HepG2 (cell line): Measurements from ENCODE around the gene C2orf81. TPM values are rescaled to one million over a fixed set of nuclear protein-coding genes. Genes with fewer than 3 reads are reported as not detected.
A peak's percentile ranks its signal among the peaks of the same experiment; 100 is the strongest.

Source experiments
- CTCF ChIP-seq: sonication (generic); formaldehyde crosslinking; IDR thresholded peaks from 2 replicates; pipeline ENCODE4 v1.5.0; 2020; ENCODE audit warnings: mild to moderate bottlenecking, missing genetic modification reagents, moderate library complexity
- EP300 ChIP-seq, 3 experiments: sonication (generic) in 1 of 3; formaldehyde crosslinking in 1 of 3; IDR thresholded peaks; 2 replicates each; pipeline versions ENCODE4 v1.5.1 to v1.6.1; 2011 to 2020; ENCODE audit warnings: low read depth in 2 of 3, low read length in 2 of 3, borderline replicate concordance in 1 of 3, improper control_type of control experiment in 1 of 3, mild to moderate bottlenecking in 1 of 3, missing genetic modification reagents in 1 of 3, moderate library complexity in 1 of 3
- HDAC2 ChIP-seq: sonication (generic); formaldehyde crosslinking; IDR thresholded peaks from 2 replicates; pipeline ENCODE4 v1.4.0; 2020; ENCODE audit warnings: missing genetic modification reagents
- HDAC6 ChIP-seq: fragments of 200-600 bp; sonication (generic); IDR thresholded peaks from 2 replicates; pipeline ENCODE4 v1.7.0; 2017; ENCODE audit warnings: mild to moderate bottlenecking, antibody characterized with exemption, low read length, low read depth
- HHEX ChIP-seq: IDR thresholded peaks from 2 replicates; pipeline ENCODE4 v1.6.1; 2016; ENCODE audit warnings: control low read depth
- HNF4G ChIP-seq, 2 experiments: sonication (generic) in 1 of 2; formaldehyde crosslinking in 1 of 2; IDR thresholded peaks; 2 replicates each; pipeline versions ENCODE4 v1.4.0 to v1.6.1; 2011 to 2020; ENCODE audit warnings: borderline replicate concordance in 2 of 2, low read depth in 2 of 2, mild to moderate bottlenecking in 2 of 2, low read length in 1 of 2, missing genetic modification reagents in 1 of 2, moderate library complexity in 1 of 2
- MEIS1 ChIP-seq: sonication (generic); formaldehyde crosslinking; IDR thresholded peaks from 2 replicates; pipeline ENCODE4 v1.9.0; 2021; ENCODE audit warnings: mild to moderate bottlenecking, missing genetic modification reagents, moderate library complexity, borderline replicate concordance
- MXD4 ChIP-seq: IDR thresholded peaks from 2 replicates; pipeline ENCODE4 v1.6.1; 2016; ENCODE audit warnings: mild to moderate bottlenecking, missing biosample characterization, missing genetic modification reagents
- NBN ChIP-seq: fragments of 450-650 bp; conservative IDR thresholded peaks from 2 replicates; pipeline ENCODE4 v1.6.1; 2017
- RCOR2 ChIP-seq: IDR thresholded peaks from 2 replicates; pipeline ENCODE4 v1.6.1; 2016; ENCODE audit warnings: missing biosample characterization, missing genetic modification reagents
- RFX5 ChIP-seq: IDR thresholded peaks from 2 replicates; pipeline ENCODE4 v1.6.1; 2011; ENCODE audit warnings: low read depth, low read length, improper control_type of control experiment
- TEAD2 ChIP-seq: sonication (generic); formaldehyde crosslinking; IDR thresholded peaks from 2 replicates; pipeline ENCODE4 v1.9.0; 2021; ENCODE audit warnings: missing genetic modification reagents
- TOE1 ChIP-seq: sonication (generic); formaldehyde crosslinking; IDR thresholded peaks from 2 replicates; pipeline ENCODE4 v1.4.0; 2020; ENCODE audit warnings: mild to moderate bottlenecking, missing genetic modification reagents
- XBP1 ChIP-seq: sonication (generic); formaldehyde crosslinking; IDR thresholded peaks from 2 replicates; pipeline ENCODE4 v1.5.0; 2020; ENCODE audit warnings: missing genetic modification reagents
- ZBTB3 ChIP-seq: sonication (generic); formaldehyde crosslinking; IDR thresholded peaks from 2 replicates; pipeline ENCODE4 v1.4.0; 2020; ENCODE audit warnings: low read depth, mild to moderate bottlenecking, moderate library complexity, missing genetic modification reagents, borderline replicate concordance
- ZNF235 ChIP-seq: sonication (generic); formaldehyde crosslinking; IDR thresholded peaks from 2 replicates; pipeline ENCODE4 v1.8.1; 2023; ENCODE audit warnings: mild to moderate bottlenecking, missing genetic modification reagents, borderline replicate concordance
- ZNF333 ChIP-seq: sonication (generic); formaldehyde crosslinking; IDR thresholded peaks from 2 replicates; pipeline ENCODE4 v1.4.0; 2020; ENCODE audit warnings: mild to moderate bottlenecking, missing genetic modification reagents, borderline replicate concordance
- ZNF550 ChIP-seq: sonication (generic); formaldehyde crosslinking; IDR thresholded peaks from 2 replicates; pipeline ENCODE4 v1.4.0; 2020; ENCODE audit warnings: mild to moderate bottlenecking, missing genetic modification reagents, borderline replicate concordance
- ZNF674 ChIP-seq: sonication (generic); formaldehyde crosslinking; IDR thresholded peaks from 2 replicates; pipeline ENCODE4 v1.5.0; 2020; ENCODE audit warnings: low read depth, mild to moderate bottlenecking, missing genetic modification reagents
- polyA plus RNA-seq, 8 experiments: library from polyadenylated mRNA; depleted of rRNA in 3 of 8; stranded (reverse) in 7 of 8; unstranded in 1 of 8; fragments of >200 nt; fragmentation: Illumina TruSeq in 4 of 8; extraction: Trizol in 4 of 8; gene quantifications; 2 replicates each; pipeline versions ENCODE4 v1.2.1 to v1.2.3, GENCODE V29; 2011 to 2016; ENCODE audit warnings: low read depth in 4 of 8, missing spikeins in 1 of 8, mixed read lengths in 1 of 8; ENCODE audit not compliant: insufficient read depth in 1 of 8
- total RNA-seq, 5 experiments: library from RNA; depleted of rRNA; stranded (reverse); fragments of >200 nt; fragmentation: Illumina TruSeq; extraction: Trizol; gene quantifications; 2 replicates each; pipeline ENCODE4 v1.2.3, GENCODE V29; 2016; ENCODE audit warnings: low read depth in 1 of 5
- TF ChIP-seq, protein P1 (sequence below): sonication (generic); formaldehyde crosslinking; IDR thresholded peaks from 2 replicates; pipeline ENCODE4 v1.9.0; 2021; ENCODE audit warnings: missing genetic modification reagents, borderline replicate concordance
- TF ChIP-seq, protein P2 (sequence below): sonication (generic); formaldehyde crosslinking; IDR thresholded peaks from 2 replicates; pipeline ENCODE4 v1.9.0; 2022; ENCODE audit warnings: missing genetic modification reagents, mild to moderate bottlenecking, borderline replicate concordance
- TF ChIP-seq, protein P3 (sequence below): sonication (generic); formaldehyde crosslinking; IDR thresholded peaks from 2 replicates; pipeline ENCODE4 v1.4.0; 2020; ENCODE audit warnings: mild to moderate bottlenecking, missing genetic modification reagents

C2orf81 gene
- total and polyA plus RNA-seq, 2 of the 13 experiments (the other 11 are each of a cell fraction or from before 2014, with no cell fraction given) = 0.15 to 0.17 TPM

DNA sequence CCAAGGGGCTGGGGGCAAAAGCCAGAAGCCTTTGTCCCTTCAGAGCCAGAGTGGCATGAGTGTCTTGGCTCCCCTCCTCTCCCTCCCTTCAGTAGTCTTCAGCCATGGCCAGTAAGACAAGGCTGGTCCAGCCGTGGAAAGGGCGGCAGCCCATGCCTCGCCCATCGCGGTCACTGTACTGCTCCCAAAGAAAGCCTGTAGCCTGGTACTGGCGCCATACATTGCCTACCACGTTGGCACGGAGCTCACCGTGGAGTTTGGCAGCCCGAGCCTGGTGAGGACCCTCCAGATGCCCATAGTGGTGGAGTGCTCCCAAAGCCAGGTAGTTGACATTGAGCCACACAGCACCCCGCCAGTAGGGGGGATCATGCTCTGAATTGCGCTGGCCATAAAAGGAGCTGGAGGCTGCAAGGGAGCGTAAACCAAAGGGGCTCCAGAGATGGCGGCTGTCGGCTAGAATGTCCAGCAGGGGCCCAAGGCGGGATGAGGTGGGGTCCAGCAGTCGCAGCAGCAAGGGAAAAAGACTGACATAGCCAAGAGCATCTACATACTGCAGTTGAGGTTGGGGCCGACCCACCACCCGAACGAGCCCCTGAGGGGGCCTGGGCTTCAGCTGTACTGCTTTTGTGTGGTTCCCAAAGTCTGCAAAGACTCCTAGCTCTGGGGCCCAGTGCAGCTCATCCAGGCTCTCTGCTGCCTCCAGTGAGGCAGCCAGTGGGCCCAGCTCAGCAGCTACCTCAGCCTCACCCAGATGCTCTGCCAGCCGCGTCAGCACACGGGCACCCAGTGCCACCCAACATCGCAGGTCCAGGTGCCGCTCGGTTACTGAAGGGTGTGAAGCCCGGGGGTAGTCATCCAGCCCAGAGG, 40.0 kb upstream of the C2orf81 start (continued):
- peak; percentile 64 for TF ChIP-seq CTCF (CRISPR knock-in tag)
- TF ChIP-seq MXD4 (CRISPR knock-in tag) = no peak
- no peak for TF ChIP-seq HHEX (CRISPR knock-in tag)
- TF ChIP-seq ZNF235 (CRISPR knock-in tag) = 0 out of 2 replicates have a peak, but pooled peaks have one; percentile 40
- TF ChIP-seq, protein P1, sequence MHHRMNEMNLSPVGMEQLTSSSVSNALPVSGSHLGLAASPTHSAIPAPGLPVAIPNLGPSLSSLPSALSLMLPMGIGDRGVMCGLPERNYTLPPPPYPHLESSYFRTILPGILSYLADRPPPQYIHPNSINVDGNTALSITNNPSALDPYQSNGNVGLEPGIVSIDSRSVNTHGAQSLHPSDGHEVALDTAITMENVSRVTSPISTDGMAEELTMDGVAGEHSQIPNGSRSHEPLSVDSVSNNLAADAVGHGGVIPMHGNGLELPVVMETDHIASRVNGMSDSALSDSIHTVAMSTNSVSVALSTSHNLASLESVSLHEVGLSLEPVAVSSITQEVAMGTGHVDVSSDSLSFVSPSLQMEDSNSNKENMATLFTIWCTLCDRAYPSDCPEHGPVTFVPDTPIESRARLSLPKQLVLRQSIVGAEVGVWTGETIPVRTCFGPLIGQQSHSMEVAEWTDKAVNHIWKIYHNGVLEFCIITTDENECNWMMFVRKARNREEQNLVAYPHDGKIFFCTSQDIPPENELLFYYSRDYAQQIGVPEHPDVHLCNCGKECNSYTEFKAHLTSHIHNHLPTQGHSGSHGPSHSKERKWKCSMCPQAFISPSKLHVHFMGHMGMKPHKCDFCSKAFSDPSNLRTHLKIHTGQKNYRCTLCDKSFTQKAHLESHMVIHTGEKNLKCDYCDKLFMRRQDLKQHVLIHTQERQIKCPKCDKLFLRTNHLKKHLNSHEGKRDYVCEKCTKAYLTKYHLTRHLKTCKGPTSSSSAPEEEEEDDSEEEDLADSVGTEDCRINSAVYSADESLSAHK = no peak
- no peak for TF ChIP-seq EP300 (IDR thresholded peaks at IDR 0.05; ENCODE audit: low read depth in 2 of 2, low read length in 2 of 2)
- TF ChIP-seq EP300 (CRISPR knock-in tag; IDR thresholded peaks at IDR 0.05; ENCODE audit: borderline replicate concordance) = no peak
- TF ChIP-seq ZNF550 (CRISPR knock-in tag) = no peak
- TF ChIP-seq RFX5 = no peak
- TF ChIP-seq HNF4G (IDR thresholded peaks at IDR 0.05; ENCODE audit: borderline replicate concordance, low read depth, low read length) = no peak
- no peak for TF ChIP-seq HNF4G (CRISPR knock-in tag; IDR thresholded peaks at IDR 0.05; ENCODE audit: borderline replicate concordance, low read depth)
- TF ChIP-seq ZNF674 (CRISPR knock-in tag) = no peak
- TF ChIP-seq ZBTB3 = no peak
- no peak for TF ChIP-seq NBN
- no peak for TF ChIP-seq HDAC2
- no peak for TF ChIP-seq ZNF333 (CRISPR knock-in tag)
- no peak for TF ChIP-seq MEIS1 (CRISPR knock-in tag)
- TF ChIP-seq, protein P2, sequence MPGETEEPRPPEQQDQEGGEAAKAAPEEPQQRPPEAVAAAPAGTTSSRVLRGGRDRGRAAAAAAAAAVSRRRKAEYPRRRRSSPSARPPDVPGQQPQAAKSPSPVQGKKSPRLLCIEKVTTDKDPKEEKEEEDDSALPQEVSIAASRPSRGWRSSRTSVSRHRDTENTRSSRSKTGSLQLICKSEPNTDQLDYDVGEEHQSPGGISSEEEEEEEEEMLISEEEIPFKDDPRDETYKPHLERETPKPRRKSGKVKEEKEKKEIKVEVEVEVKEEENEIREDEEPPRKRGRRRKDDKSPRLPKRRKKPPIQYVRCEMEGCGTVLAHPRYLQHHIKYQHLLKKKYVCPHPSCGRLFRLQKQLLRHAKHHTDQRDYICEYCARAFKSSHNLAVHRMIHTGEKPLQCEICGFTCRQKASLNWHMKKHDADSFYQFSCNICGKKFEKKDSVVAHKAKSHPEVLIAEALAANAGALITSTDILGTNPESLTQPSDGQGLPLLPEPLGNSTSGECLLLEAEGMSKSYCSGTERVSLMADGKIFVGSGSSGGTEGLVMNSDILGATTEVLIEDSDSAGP (CRISPR knock-in tag) = no peak
- TF ChIP-seq HDAC6 = no peak
- no peak for TF ChIP-seq XBP1 (CRISPR knock-in tag)
- TF ChIP-seq, protein P3, sequence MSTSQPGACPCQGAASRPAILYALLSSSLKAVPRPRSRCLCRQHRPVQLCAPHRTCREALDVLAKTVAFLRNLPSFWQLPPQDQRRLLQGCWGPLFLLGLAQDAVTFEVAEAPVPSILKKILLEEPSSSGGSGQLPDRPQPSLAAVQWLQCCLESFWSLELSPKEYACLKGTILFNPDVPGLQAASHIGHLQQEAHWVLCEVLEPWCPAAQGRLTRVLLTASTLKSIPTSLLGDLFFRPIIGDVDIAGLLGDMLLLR (CRISPR knock-in tag) = no peak
- no peak for TF ChIP-seq TEAD2
- no peak for TF ChIP-seq TOE1 (CRISPR knock-in tag)
- TF ChIP-seq RCOR2 (CRISPR knock-in tag) = no peak
